NCI-H1105 (cell line): Measurements from ENCODE around the gene RHOV.
A peak's percentile ranks its signal among the peaks of the same experiment; 100 is the strongest.
"Not testable (repeated sequence)": the region's sequence is repeated elsewhere in the genome, so short reads cannot be mapped to it uniquely, and the experiment has no call there.

Experiments used
- DNase-seq: peaks from one replicate; lab custom pipeline; 2025; lab: John Stamatoyannopoulos, UW

The RHOV gene

DNA sequence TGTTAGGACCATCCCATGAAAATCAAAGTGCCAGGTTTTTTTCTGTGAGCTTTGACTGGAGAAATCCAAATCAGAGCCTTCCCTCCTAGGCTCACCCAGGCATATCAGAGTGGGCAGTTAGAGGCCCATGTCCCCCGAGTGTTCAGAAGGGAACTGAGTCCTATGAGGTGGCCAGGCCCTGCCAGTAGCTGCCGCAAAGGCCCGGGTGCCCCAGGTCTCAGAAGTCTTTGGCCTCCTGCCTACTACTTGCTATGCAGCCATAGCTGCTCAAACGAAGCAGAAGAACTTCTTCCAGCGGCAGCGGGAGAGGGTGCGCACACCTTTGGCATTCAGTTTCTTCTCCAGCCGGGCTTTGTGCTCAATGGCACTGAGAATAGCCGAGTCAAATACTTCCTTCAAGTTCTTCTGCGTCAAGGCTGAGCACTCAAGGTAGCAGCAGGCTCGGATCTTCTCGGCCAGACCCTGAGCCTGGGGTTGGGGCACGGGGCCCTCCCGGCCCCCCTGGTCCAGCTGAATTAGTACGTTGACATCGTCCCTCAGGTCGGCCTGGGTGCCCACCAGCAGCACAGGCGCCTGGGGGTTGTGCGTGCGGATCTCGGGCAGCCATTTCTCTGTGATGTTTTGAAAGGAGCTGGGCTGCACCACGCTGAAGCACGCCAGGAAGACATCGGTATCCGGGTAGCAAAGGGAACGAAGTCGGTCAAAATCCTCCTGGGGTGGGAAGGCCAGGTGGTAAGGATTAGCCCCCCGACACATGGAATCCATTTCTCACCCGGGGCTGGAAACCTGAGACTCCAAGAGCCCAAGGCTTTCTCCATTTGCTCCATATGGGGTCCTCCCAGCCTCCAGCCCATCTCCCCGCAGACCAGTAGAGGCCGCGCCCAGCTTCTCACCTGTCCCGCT lies 992 bp downstream of the RHOV start:
- DNase-seq: no peak

DNA sequence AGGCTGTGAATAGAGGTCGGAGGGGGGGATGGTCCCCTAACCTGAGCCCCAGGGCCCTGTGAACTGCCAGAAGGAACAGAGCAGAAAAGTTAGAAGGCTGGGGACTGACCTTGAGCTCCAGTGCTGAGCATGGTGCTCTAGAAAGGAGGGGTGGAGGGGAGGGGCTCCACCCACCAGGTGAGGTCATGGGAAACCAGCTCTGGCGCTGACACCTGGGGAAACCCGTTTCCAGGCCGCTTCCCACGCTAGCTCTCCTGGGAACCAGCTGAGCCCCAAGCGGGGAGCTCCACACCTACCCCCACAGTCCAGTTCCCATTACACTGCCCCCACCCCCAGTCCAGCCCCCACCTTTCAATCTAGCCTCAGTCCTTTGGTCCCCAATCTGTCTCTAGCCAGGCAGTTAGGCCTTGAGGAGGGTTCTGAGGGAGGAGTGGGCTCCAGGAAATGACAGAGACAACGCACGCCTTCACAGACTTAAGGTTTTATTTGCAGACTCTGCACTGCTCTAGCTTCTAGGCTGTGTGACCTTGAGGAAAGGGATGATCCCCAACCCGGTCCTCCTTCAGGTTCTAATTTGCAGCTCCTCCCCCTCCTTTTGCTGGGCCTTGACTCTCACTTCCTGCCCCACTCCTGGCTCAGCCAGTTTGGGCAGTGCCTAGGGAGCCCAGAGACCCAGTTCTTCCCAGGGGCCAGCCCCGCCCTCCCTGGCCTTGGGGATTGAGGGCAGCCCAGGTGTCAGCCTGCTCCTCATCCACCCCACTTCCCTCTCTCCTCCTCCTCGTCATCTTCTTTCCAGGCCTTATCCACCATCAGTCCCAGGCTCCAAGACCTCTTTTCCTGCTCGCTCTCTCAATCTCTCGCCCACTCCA lies 2.1 kb downstream of the RHOV start:
- DNase-seq: no peak

DNA sequence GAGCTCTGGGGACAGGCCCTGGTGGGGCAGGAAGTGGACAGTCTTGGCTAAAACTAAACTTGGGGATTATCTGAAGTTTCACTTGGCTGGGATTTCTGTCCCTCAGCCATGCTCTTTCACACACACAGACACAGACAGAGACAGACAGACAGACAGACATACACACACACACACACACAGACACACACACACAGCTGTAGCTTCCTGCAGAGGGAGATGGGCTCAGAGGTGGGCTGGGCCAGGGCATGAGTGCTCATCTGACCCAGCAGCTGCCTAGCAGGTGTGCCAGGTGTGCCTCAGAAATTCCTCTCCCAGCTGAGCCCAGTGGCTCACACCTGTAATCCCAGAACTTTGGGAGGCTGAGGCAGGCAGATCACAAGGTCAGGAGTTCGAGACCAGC lies 3.3 kb downstream of the RHOV start:
- no peak for DNase-seq

DNA sequence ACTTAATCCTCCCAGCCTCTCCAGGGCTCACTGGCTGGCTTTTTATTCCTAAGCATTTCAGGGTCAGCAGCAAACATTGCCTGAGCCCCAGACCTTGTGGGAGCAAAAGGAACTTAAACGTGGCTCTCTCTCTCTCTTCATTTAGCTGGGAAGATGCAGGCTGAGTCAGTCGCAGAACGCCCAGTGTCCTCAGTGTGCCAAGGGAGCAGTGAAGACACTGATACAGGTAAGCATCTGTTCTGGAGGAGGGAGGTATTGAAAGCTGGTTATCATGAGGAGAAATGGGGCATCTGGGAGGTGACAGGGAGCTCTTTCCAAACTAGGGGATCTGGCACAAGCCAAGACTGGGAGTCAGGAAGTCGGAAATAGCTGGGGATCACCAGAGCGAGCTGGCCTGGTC lies 4.3 kb downstream of the RHOV start:
- no peak for DNase-seq

DNA sequence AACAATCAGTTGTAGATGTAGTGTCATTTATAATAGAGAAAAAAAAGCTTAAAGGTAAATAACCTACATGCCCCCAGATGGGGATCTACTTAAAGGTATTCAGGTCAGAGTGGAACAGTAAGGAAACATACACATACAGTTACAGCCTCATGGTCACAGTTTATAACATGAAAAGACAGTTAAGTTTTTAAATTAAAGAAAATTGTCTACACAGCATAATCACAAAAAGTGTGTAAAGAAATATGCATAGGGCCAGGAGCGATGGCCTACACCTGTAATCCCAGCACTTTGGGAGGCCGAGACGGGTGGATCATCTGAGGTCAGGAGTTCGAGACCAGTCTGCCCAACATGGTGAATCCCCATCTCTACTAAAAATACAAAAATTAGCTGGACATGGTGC lies 6.8 kb downstream of the RHOV start:
- DNase-seq: no peak

DNA sequence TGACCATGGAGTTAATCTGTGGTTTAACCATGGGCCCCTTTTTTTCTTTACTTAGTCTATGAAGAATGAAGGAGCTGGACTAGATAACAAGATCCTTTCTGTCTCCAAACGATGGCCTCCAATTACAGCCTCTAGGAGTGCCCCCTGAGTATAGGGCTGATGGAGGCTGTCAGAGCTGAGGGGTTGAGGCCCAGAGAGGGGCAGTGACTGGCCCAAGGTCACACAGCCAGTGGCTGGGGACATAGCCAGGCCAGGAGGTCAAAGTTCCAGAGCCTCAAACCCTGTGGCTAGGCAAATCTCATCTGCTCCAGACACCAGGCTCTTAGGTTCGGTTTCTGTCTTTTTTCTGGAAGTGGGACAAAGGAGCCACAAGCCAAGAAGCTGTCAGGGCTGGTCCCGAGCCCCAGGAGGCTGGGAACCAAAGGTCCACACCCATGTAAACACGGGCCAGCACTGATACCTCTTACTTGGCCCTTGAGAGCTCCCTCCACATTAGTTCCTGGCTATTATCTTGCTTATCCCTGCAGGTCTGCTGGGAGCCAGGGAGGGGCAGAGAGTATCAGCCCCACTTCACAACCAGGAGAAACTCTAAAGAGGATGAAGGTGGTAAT lies 10.3 kb downstream of the RHOV start:
- DNase-seq: no peak

DNA sequence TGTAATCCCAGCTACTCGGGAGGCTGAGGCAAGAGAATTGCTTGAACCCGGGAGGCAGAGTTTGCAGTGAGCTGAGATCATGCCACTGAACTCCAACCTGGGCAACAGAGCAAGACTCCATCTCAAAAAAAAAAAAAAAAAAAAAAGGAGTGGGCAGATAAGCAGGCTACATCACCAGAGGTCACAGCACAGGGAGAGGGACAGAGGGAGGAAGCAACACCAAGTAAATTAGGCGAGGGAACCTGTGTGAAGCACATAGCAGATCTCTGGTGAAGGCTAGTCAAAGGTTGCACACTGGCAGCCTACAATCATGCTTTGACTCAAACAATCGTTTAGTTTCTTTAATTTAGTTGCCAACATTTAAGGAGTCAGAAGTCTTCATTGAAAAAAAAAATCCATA lies 12.9 kb downstream of the RHOV start:
- DNase-seq: not testable (repeated sequence)

DNA sequence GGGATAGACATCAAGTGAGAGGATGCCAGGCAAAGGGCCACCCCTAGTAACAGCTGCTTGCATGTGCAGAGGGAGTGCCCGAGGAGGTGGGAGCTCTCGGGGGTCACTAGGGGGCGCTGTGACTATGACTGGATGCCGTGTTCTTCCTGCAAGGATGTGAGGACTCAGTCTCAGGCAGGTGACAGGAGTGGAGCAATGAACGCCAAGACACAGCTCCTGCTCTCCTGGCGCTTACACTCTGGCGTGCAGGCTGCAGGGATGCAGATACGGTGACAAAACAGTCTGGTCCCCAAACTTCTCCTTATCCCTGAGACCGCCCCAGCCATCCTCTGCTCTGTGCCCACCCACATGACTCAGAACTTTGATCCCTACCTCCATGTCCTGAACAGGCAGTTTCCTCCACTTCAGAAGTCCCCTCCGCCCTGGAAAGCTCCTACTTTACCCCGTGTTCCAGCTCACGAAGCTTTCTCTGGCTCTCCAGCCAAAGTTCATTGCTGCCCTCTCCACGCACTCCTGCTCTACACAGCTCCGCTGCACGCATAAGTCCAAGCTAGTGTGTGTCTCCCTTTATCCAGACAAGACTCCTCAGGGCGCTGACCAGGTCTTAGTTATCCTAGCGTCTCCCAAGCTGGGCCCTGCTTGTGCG lies 14.7 kb downstream of the RHOV start:
- no peak for DNase-seq

DNA sequence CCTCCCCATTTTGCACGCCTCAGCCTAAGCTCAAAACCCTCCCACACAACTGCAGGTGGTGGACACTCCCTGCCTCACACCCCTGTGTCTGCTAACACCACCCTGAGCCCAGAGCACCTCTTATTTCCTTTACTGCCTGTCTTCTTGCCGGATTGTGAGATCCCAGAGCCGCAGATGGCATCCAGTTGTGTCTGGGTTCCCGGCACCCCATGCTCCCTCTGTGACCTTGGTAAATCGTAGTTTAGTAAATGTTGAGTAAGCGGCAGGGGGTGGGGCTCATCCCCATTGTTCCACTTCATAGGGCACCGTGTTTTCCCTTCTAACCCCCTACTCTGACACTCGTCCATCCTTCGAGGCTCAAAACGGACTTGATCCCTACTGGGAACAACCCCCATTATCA lies 15.3 kb downstream of the RHOV start:
- no peak for DNase-seq

DNA sequence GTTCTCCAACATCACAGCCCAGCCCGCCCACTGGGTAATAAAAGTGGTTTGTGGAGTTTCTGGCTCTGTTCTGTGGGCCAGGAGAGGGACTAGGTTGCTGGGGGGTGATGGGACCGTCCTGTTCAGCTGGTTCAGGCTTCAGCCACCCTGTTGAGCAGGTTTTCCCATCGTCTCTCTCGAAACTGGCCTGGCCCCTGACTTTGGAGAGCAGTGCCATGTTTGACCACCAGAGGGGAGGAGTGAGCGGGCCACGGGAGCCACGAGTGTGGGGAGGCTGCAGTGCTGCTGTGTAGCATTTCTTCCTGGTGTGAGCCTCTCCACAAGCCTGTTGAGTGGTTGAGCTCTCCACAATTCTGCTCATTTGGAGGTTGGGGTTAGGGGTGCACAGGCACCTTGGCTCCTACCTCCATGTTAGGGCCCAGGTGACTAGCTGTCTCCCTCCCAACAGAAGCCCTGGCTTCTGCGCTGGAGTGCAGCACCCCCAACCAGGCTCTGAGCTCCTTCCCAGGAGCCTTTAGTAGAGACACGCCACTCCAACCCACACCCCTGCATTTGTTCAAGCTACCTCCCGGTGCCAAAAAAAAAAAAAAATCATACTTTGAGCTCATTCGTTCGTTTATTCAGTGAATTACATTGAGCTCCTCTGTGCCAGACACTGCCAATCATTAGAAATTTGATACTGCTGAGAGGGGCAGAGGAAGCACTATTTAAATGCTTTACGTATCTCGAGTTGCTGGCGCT lies 16.3 kb downstream of the RHOV start:
- peak; percentile 51 for DNase-seq

DNA sequence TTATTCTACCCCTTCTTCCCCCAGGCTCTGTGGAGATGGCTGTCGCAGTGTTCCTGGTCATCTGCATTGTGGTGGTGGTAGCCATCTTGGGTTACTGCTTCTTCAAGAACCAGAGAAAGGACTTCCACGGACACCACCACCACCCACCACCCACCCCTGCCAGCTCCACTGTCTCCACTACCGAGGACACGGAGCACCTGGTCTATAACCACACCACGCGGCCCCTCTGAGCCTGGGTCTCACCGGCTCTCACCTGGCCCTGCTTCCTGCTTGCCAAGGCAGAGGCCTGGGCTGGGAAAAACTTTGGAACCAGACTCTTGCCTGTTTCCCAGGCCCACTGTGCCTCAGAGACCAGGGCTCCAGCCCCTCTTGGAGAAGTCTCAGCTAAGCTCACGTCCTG lies 17.3 kb downstream of the RHOV start:
- no peak for DNase-seq

DNA sequence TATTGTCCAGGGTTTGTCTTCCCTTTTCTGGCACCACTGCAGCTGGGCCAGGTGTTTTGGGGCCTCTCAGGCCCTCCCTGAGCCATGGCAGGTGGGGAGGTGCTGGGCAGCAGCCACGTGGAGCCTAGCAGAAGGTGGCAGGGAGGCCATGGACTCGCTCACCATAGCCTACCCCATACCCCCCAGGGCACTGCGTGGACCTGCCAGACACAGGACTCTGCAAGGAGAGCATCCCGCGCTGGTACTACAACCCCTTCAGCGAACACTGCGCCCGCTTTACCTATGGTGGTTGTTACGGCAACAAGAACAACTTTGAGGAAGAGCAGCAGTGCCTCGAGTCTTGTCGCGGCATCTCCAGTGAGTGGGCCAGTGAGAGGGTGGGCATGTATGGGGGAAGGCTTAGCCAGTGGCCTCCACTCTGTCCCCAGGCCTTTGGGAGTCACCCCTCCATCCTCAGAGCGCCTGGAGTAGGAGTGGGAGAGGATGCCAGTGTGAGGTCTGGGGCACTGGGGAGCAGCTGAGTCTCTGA lies 18.3 kb downstream of the RHOV start:
- DNase-seq: no peak

DNA sequence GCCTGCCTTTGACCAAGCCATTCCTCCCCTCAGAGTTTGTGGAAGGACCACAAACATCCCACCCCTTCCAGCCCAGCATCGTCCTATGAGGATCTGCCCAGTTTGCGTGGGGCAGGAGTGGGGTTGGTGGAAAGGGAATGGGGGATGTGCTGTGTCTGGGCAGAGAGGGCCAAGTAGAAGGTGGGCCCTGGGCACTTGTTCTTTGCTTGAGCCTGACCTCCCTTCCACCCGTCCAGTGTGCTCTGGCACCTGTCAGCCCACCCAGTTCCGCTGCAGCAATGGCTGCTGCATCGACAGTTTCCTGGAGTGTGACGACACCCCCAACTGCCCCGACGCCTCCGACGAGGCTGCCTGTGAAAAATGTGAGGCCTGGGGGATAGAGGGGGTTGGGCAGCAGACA lies 19.9 kb downstream of the RHOV start:
- DNase-seq: no peak

DNA sequence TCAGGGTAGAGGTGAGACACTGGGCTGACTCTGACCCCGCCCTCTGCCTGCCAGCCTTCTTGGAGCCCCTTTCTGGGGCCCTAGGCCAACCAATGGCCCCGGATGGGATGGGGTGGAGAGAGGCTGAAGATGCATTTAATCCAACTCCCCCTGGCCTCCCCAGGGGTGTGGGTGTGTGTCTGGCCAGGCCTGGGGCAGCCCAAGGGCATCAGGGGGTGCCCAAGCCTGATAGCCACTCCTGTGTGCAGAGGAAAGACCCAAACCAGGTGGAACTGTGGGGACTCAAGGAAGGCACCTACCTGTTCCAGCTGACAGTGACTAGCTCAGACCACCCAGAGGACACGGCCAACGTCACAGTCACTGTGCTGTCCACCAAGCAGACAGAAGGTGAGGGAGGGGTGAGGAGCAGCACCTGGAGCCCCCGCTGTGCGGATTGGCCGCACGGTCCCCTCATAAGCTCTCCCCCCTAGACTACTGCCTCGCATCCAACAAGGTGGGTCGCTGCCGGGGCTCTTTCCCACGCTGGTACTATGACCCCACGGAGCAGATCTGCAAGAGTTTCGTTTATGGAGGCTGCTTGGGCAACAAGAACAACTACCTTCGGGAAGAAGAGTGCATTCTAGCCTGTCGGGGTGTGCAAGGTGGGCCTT lies 20.7 kb downstream of the RHOV start:
- DNase-seq: no peak

DNA sequence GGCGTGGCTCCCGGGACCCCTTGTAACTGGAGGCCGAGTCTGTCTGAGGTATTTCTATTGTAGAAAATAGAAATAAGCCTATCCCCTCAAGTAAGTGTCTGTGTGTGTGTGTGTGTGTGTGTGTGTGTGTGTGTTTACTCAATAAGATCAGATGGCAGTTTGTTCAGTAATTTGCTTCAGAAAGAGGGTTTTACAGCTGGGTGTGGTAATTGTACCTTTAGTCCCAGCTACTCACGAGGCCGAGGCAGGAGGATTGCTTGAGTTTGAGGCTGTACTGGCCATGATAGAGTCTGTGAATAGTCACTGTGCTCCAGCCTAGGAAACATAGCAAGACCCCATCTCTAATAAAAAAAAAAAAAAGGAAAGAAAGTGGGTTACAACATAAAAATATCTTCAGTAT lies 21.5 kb downstream of the RHOV start:
- DNase-seq: no peak

DNA sequence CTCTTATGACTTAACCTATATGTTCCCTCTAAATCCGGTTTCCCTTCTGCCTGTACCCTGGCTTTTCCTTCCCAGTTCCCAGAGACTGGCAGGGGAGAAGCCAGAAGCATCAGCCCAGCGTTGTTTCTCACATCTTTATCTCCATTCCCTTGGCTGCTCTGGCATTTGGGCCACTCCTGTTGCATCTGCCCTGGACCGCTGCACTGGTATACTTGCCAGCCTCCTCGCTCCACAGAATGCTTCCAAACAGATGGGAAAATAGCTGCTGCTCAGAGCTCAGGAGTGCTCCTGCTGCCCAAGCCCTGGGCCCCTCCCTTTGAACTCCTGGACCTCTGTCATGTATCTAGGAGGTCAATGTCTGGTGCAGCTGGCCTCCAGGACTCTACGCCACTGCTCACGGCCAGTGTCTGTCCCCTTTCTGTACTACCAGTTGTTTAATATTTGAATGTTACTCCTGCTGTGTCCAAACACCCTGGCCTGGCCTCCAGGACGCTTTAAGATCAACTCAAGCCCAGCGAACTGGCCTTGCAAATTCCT lies 23.4 kb downstream of the RHOV start:
- DNase-seq: no peak

DNA sequence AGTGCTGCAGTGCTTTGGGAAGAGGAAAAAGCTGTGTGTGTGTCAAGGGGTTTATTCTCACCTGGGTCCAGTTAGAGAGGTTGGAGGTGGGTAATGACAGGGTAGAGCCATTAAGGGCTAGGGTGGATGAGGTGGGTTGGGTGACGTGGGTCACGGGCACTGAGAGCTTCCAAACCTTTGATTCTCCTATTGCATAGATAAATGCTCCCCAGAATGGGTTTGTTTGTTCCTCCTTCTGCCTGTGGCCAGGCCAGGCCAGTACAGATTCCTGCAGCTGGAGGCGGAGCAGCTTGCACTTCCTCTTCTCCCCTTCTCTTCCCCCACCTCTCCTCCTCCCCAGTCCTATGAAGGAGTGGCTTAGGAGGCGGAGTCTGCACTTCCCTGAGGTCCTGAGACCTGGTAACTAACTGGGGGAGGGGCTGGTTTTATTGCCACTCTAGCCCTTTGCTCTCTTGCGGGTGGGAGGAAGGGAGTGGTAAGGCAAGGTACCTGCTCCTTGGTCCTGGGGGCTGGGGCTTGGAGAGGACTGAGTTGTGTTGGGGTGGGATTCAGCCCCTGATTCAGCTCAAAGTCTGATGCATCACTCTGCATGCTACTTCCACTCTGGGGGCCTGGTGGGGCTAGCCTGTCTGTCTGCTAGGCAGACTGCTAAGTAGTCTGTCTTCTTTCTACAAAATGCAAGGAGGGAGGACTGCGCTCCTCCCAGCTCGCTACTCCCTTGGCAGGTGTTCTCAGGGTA lies 26.6 kb downstream of the RHOV start:
- DNase-seq: no peak

DNA sequence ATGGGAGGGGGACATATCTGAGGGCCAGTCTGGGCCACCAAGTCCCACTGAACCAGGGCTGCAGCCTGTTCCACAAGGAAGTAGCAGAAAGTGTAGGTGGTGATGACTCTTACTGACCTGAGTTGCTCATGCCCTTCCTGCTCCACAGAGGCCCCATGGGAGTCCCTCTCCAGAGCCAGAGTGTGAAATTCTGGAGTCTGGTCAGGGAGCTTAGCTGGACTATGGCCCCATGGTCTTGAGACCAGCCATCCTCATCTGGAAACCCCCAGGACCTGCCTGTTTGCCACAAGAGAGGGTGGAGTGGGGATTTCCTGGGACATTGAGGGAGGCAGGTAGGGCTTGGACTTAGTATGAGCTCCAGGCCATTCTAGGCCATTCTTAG lies 27.2 kb downstream of the RHOV start:
- no peak for DNase-seq

DNA sequence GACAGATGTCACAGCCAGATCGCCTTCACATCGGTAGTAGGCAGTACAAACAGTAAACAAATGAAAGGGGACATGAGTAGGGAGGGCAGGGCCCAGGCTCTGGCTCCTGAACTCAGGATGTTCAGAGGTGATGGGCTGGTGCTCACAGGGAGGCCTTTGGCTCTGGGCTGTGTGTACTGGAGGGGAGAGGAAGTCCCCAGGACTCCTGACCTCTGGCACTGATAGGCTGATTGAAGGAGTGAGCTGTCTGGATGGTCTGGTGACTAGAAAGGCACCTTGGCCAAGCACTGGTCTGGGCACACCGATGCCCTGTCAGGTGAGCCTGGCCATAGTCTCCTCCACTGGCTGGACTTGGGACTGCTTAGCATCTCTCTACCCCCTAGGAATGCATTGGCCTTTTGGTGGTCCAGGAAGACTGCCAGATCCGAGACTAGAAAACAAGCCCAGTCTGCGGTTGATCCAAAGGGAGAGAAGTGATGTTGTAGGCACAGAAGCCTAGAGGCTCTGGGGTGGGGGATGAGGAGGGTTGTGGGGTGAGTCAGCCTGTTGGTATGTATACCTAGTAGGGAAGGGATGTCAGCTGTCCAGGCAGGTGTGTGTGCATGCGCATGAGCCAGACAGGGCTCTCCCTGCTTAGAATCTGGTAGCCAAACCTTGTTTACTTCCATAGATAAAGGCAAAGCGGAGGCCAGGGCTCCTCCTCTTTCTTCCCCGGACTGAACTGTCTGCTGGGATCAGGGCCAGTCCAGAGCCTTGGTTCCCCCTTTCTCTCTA lies 28.3 kb downstream of the RHOV start:
- DNase-seq: no peak
